Renal cortex interstitium (tissue), 11 donors: ENCODE measurements around the gene MYL2. TPM values are rescaled to one million over a fixed set of nuclear protein-coding genes. Genes with fewer than 3 reads are reported as not detected.

Experiments used
- DNase-seq, 11 donors: peaks; one replicate each; pipeline ENCODE4 v3.0.0-alpha.2; 2013; ENCODE audit warnings: low read depth in 9 of 11, low spot score in 4 of 11; ENCODE audit errors: extremely low read depth in 1 of 11
- polyA plus RNA-seq, 3 donors: library from polyadenylated mRNA; unstranded; fragments of 120-200 nt; gene quantifications; one replicate each; pipeline ENCODE4 v1.2.1, GENCODE V29; 2013; ENCODE audit not compliant: insufficient read length in 3 of 3

Gene MYL2
- polyA plus RNA-seq, 3 donors: 0.20 TPM; not detected in 2

GRCh38 chr12:110907583-110907982, 12.8 kb downstream of the MYL2 start:
- no peak for DNase-seq

- DNase-seq: no peak
Measured at GRCh38 chr12:110906985-110907384, 13.4 kb downstream of the MYL2 start.

GRCh38 chr12:110906516-110906915, 13.9 kb downstream of the MYL2 start:
- no peak for DNase-seq

- DNase-seq: no peak
Measured at GRCh38 chr12:110906083-110906482, 14.3 kb downstream of the MYL2 start.

- DNase-seq: no peak
Measured at GRCh38 chr12:110903511-110903910, 16.9 kb downstream of the MYL2 start.

- DNase-seq: no peak
Measured at GRCh38 chr12:110901401-110901800, 19.0 kb downstream of the MYL2 start.

- DNase-seq: no peak
Measured at GRCh38 chr12:110896559-110896958, 23.8 kb downstream of the MYL2 start.

- no peak for DNase-seq
Measured at GRCh38 chr12:110893956-110894355, 26.4 kb downstream of the MYL2 start.

GRCh38 chr12:110889361-110889760, 31.0 kb downstream of the MYL2 start:
- DNase-seq: no peak

- DNase-seq: no peak
Measured at GRCh38 chr12:110888256-110888991, 32.0 kb downstream of the MYL2 start.

- DNase-seq: no peak
Measured at GRCh38 chr12:110885152-110885840, 35.1 kb downstream of the MYL2 start.

- no peak for DNase-seq
Measured at GRCh38 chr12:110883251-110883650, 37.1 kb downstream of the MYL2 start.

- DNase-seq: no peak
Measured at GRCh38 chr12:110880651-110881050, 39.7 kb downstream of the MYL2 start.

- DNase-seq: no peak
Measured at GRCh38 chr12:110874781-110875180, 45.6 kb downstream of the MYL2 start.

- no peak for DNase-seq
Measured at GRCh38 chr12:110874351-110874750, 46.0 kb downstream of the MYL2 start.

- no peak for DNase-seq
Measured at GRCh38 chr12:110872100-110872499, 48.3 kb downstream of the MYL2 start.

- DNase-seq: no peak
Measured at GRCh38 chr12:110869803-110870202, 50.6 kb downstream of the MYL2 start.

- no peak for DNase-seq
Measured at GRCh38 chr12:110869026-110869425, 51.4 kb downstream of the MYL2 start.

GRCh38 chr12:110865521-110865920, 54.9 kb downstream of the MYL2 start:
- no peak for DNase-seq

GRCh38 chr12:110863161-110863560, 57.2 kb downstream of the MYL2 start:
- no peak for DNase-seq

- DNase-seq: no peak
Measured at GRCh38 chr12:110862329-110862728, 58.0 kb downstream of the MYL2 start.
